ENCODE data around the gene ANXA8L1.
"Not testable (repeated sequence)": the region's sequence is repeated elsewhere in the genome, so short reads cannot be mapped to it uniquely, and the experiment has no call there.

ANXA8L1 gene, protein sequence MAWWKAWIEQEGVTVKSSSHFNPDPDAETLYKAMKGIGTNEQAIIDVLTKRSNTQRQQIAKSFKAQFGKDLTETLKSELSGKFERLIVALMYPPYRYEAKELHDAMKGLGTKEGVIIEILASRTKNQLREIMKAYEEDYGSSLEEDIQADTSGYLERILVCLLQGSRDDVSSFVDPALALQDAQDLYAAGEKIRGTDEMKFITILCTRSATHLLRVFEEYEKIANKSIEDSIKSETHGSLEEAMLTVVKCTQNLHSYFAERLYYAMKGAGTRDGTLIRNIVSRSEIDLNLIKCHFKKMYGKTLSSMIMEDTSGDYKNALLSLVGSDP

DNA sequence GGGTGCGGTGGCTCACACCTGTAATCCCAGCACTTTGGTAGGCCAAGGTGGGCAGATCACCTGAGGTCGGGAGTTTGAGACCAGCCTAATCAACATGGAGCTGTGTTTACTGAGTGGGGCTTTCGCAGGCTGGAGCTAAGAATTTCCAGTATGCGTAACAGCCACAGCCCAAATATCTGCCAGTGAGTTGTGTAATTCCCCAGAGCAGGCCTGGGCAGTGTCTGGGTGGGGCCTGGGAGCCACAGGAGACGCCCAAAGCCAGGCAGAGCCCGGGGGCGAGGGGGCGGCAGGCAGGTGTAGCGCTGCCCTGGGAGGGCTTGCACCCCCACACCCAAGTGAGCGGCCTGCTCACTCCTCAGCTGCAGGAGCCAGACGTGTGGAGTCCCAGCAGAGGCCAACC, at the start of gene ANXA8L1:
ANXA8L1 (plus strand) TSS at position 371 of the 400 bp plus-strand sequence. CDS start 76 bp downstream, outside the sequence.
- DNase-seq (ENCODE audit: low read depth in 2 of 2) = not testable (repeated sequence)

DNA sequence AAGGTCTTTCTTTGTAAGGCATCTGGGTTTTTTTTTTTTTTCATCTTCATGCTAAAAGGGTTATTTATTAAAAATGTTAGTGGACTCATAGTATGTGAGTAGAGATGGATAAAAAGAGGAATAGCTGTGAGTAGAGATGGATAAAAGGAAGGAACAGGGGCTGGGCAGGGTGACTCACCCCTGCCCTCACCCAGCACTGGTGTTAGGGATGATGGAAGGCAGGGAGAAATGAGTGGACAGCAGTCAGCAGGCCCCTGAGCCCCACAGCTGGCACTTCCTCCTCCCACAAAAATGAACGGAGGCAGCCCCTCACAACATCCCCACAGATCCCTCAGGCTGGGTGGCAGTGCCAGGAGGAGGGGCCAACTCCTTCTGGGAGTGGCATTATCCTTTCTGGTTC, 49.5 kb upstream of the ANXA8L1 start:
- no peak for DNase-seq (ENCODE audit: low read depth in 2 of 2)

DNA sequence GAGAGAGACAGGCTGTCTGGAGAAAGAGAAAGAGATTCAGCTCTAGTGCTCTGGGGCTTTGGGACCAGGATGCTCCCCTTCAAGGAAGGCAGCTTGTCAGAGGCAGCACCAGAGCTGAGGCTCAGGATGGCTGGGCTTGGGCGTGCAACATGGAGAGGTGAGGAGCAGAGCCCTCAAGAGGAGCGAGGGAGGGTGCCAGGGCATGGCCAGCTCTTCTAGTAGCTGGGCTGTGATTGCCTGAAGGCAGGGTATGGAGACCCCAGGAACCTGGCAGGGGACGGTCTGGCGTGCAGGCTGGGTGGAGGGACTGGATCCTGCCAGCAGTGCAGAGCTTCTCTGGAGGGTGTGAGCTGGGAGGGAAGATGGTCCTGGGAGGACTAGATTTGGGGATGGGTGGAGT, 48.6 kb upstream of the ANXA8L1 start:
- DNase-seq (ENCODE audit: low read depth in 2 of 2) = no peak

DNA sequence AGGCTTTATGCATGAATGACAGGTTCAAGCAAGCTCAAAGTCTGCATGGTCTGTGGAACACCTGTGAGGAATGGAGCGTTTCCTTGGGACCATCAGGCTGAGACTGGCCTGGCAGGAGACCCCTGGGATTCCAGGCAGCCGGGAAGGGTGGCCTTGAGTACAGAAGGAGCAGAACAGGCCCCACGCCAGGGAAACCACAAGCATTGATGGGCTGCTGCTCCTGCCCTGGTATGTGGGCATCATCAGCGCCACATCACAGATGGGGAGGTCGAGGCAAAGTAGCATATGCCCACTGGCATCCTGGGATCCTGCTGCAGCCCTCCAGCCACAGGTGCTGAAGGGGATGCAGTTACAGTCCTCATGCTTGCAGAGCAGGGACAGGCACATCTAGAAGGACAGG, 47.9 kb upstream of the ANXA8L1 start:
- no peak for DNase-seq (ENCODE audit: low read depth in 2 of 2)

DNA sequence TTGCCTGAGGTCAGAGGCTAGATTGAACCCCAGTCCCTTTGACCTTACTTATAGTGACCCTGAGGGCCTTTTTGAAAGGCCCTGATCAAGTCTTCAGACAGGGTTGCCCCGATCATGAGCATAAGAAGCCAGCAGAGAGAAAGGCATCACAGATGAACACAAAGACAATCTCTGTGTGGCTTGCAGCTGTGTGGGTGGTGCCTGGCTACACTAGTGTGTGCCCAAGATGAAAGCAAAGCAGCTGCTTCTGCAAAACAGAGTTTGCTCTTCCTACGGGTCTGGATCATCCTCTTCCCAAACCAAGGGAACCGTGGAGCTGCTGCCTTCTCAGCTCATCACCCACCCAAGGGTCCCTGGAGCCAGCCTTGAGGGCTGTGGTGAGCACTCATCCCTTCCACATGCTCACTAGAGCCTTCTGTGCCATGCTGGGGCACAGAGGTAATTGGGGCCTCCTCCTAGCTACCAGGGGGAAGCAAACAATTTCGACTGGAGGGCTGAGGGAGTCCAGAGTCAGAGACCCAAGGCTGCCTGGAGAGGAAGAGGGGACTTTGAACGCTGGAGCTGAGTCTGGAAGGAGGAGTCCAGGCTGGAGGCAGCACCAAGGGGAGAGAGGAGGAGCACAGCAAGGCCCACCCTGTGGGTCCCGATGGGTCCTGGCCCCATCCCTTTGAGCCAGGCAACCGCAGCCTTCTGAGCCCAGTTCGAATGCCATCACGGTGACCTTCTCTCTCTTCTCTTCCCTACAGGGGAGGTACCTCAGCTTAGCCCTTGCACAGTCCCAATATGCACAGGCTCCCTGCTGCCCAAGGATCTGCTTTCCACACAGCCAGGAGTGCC, 46.5 kb upstream of the ANXA8L1 start:
- no peak for DNase-seq (ENCODE audit: low read depth in 2 of 2)

DNA sequence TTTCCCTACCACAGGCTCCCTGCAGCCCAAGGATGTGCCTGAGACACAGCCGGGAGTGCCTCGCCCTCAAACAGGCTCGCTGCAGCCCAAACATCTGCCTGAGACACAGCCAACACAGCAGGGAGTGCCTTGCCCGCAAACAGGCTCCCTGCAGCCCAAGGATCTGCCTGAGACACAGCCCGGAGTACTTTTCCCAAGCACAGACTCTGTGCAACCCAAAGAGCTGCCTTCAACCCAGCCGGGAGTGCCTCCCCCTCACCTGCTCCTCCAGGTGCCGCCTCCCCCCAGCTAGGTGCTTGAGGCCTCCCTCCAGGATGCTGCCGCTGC, 45.9 kb upstream of the ANXA8L1 start:
- no peak for DNase-seq (ENCODE audit: low read depth in 2 of 2)

DNA sequence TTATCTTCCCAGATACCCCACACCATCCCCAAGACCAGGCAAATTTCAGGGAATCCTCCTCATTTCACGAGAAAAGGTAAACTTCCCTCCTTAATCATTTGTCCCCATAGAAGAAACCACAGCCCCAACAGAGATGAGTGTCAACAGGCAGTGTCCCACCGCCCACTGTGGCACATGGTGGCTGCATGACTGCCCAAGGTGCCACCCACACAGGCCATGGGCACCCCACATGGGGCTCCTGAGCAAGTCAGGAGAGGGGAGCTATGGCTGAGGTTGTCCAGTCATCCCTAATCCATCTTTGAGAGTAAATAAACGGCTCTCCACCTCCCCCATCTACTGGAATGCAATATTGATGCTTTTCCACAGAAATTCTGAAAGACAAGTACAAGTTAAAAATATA, 44.7 kb upstream of the ANXA8L1 start:
- DNase-seq (ENCODE audit: low read depth in 2 of 2) = no peak

DNA sequence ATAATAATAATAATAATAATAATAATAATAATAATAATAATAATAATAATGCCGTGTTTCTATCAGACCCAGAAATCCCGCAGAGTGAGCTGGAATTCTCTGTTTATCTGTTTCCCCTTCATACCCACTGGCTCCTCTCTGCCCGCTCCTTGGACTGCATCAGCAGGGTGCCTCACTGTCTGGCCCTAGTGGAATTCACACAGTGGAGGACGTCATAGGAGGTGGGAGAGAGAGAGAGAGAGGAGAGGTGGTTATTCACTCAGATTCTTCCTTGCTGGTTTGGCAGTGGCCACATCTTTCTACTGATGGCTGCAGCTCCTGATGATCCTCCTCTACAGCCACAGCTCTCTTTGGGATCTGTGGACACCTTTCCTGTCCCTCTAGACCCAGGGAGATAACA, 10.1 kb upstream of the ANXA8L1 start:
- DNase-seq (ENCODE audit: low read depth in 2 of 2) = not testable (repeated sequence)

DNA sequence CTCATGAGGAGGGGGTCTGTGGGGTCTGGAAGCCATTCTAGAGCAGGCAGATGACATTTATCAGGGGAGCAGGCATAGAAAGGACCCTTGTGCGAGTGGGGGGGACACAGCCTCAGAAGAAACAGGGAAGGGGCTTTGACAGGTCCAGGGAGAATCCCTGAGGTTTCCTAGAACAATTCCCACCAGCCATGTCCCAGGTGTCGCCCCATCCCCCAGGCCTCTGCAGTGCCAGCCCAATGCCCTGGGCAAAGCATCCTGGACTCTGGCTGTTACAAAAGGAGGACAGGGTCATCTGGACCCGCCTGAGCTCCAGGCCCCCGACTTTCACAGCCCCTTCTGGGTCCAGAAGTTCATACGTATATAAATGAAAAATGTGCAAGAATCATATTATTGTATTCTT, 8.4 kb upstream of the ANXA8L1 start:
- not testable (repeated sequence) for DNase-seq (ENCODE audit: low read depth in 2 of 2)

DNA sequence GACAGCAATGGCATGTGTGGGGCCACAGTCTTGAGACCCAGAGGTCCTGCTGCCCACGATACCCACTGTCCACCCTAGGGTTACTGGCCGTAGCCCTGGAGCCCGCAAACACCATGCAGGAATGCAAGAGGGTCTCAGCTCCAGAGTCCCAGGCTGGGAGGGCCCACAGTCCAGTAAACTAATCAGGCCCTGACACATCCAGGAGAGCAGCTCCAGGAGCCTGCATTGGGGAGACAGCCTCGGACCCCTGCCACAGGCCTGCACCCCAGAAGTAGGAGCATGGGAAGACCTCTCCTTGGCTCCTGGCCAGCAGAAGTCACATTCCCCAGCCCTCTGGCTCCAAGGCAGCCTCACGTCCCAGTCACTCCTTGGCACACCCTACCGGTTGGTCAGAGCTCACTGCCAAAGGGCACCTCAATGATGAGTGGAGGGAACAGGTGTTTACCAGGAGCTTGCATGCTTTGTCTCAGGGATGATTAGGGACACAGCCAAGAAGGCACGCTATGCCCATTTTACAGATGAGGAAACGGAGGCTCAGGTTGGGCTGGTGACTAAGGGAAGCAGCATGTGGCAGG, 7.8 kb upstream of the ANXA8L1 start:
- not testable (repeated sequence) for DNase-seq (ENCODE audit: low read depth in 2 of 2)

DNA sequence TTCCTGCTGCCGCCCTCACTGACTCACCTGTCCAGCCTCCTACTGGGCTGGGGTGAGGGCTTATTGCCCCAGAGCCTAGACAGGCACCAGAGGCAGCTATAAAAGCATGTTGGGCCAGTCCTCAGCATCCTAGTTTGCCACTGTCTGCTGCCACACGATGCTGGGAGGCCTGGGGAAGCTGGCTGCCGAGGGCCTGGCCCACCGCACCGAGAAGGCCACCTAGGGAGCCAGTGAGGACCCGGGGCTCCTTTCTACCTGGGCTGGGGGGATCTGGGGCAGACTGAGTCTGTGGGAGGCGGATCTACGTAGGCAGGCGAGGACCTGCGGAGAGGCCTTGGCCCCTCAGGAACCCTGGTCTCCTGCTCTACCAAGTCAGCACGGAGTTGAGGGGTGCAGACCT, 6.6 kb upstream of the ANXA8L1 start:
- DNase-seq (ENCODE audit: low read depth in 2 of 2) = not testable (repeated sequence)

DNA sequence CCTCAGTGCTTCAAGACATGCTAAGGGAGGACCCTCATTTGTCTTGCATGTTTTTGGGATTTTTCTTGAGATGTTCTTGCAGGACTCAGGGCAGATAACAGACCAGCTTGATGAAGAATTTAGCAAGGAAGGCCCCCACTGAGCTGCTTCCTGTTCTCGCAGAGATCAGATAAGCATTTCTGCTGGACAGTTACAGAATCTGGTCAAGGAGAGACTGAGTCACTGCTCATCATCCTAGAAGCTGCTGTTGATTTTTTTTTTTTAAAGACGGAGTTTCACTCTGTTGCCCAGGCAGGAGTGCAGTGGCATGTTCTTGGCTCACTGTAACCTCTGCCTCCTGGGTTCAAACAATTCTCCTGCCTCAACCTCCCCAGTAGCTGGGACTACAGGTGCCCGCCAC, 1.2 kb upstream of the ANXA8L1 start:
- DNase-seq (ENCODE audit: low read depth in 2 of 2) = not testable (repeated sequence)

DNA sequence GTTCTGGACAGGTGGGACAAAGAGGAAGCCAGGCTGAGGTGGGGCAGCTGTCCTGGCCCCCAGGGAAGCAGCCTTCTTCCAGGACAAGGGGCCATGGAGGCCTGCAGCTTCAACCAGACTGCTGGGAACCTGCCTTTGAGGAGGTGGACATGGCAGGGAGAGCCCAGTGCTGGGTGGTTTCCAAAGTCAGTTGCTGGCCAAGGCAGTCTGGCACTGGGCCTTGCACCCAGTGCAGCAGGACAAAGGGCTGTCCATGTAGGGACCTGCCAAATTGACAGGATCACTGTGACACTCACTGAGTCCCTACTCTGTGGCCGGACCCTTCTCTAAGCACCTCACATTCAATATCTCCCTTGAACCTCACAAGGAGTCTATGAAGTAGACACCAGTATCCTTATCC, 1.4 kb downstream of the ANXA8L1 start:
- DNase-seq (ENCODE audit: low read depth in 2 of 2) = not testable (repeated sequence)

DNA sequence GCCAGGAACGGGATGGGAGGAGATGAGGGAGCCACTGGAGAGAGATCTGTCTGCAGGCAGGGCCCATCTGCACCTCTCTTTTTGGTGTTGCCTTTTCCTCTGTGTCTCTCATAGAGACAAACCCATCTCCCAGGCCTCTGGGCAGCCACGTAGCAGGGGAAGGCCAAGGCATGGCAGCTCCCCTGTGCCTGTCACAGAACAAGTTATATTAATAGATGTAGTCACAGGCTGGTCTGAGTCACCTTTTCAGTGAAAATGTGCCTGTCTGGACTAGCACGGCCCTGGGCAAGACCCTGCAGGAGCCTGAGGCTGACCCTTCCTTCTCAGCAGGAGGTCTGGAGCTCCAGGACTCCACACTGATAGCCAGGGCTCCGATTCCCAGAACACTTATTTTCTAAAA, 2.1 kb downstream of the ANXA8L1 start:
- DNase-seq (ENCODE audit: low read depth in 2 of 2) = not testable (repeated sequence)

DNA sequence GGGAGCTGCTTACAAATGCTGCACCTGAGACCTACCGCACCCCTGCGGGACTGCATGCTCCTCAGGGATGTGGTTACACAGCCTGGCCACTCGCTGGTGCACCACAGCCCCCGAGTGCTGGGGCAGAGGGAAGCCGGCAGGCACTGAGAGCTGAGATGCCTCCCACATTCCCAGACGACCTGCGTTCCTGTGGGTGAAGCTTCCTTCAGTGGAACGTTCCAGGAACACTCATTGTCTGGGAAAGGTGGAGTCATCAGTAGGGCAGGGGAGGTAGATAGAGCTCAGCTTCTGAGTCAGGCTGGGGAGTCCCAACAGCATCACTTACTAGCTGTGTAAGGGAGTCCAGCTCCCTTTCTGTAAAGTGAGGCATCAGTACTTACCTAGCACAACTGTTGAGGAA, 2.5 kb downstream of the ANXA8L1 start:
- not testable (repeated sequence) for DNase-seq (ENCODE audit: low read depth in 2 of 2)

DNA sequence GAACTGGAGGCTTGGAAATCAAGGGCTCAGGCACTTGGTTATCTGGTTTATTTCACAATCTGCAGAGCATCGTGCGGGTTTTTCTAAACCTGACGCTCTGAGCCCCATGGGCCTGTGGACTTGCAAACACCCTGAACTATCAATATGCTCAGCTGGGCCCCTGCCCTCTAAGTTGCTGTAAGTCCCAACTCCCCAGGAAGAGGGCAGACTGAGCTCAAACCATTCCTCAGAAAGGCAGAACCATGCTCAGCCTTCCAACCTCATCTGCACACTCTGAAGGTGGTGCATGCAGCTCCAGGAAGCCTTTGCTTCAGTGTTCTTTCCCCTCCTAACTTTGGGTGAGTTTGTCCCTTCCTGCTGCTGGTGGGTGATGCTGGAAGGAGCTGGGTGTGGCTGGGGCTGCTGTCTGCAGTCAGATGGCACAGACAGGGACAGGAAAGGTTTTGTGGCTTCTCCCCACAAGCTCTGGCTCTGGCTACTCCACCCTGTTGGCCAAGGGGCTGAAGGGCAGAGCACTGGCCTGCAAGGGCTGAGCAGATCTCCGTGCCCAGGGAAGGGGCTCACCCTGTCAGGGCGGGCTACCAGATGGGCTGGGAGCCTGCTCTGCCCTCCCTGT, 3.8 kb downstream of the ANXA8L1 start:
- not testable (repeated sequence) for DNase-seq (ENCODE audit: low read depth in 2 of 2)

DNA sequence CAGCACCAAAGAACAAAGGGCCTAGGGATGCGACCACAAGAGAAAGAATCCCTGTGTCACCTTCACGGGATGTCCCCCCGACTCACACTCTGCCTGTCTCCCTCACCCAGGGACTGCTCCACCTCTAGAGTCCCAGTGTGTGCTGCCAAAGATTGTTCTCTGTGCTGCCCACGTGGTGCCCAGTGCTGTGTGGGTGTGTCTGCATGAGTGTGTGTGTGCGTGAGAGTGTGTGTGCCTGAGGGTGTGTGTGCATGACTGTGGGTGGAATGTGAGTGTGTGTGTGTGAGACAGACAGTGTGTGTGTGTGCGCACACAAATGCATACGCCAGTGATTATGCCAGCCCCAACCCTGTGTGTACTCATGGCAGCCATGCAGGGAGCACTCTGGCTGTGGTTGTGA, 10.3 kb downstream of the ANXA8L1 start:
- not testable (repeated sequence) for DNase-seq (ENCODE audit: low read depth in 2 of 2)

DNA sequence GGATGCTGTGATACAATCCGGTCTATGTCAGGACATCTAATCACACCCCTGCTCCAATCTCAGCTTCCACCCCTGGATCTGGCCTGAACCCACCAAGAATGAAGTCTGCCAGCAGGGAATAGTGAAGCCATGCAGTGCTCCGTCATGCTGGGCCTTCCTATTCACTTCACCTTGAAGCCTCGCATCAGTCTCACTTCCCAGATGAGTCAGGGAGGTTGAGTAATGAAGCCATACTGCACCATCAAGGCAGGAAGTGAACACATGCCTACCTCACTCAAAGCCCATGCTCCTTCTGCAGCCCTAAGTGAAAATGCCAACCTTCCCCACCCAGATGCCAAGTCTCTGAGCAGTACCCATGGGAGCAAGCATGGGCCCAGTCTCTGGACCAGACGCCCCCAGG, 11.1 kb downstream of the ANXA8L1 start:
- DNase-seq (ENCODE audit: low read depth in 2 of 2) = not testable (repeated sequence)

DNA sequence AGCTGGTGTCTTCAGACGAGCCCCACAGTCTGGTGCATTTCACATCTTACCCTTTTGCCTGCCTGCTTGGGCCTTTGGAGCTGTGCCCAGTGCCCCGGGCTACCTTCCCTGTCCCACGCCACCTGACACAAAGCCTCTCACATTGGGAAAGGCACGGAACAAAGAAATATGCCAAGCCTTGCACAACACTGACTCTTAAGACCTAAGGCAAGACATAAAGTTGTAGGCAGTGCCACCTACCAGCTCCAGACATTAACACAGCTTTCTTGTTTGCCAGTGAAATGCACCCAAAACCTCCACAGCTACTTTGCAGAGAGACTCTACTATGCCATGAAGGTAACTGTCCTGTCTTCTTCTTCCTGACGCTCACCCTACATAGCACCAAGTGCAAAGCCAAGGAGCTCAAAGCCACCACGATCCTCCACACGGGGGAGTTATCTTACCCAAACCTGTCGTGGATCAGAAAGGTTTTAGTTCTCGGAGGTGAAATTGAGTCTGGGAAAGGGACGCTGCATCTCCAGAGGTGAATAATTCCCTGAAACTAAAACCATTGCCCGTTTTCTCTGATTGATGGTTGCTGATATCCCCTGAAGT, 11.8 kb downstream of the ANXA8L1 start:
- not testable (repeated sequence) for DNase-seq (ENCODE audit: low read depth in 2 of 2)

DNA sequence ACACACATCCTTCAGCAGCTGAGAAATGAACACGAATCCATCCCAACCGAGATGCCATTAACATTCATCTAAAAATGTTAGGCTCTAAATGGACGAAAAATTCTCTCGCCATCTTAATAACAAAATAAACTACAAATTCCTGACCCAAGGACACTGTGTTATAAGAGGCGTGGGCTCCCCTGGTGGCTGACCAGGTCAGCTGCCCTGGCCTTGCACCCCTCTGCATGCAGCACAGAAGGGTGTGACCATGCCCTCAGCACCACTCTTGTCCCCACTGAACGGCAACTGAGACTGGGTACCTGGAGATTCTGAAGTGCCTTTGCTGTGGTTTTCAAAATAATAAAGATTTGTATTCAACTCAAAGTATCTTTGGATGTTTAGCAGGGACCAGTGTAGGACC, 15.8 kb downstream of the ANXA8L1 start:
- DNase-seq (ENCODE audit: low read depth in 2 of 2) = not testable (repeated sequence)

DNA sequence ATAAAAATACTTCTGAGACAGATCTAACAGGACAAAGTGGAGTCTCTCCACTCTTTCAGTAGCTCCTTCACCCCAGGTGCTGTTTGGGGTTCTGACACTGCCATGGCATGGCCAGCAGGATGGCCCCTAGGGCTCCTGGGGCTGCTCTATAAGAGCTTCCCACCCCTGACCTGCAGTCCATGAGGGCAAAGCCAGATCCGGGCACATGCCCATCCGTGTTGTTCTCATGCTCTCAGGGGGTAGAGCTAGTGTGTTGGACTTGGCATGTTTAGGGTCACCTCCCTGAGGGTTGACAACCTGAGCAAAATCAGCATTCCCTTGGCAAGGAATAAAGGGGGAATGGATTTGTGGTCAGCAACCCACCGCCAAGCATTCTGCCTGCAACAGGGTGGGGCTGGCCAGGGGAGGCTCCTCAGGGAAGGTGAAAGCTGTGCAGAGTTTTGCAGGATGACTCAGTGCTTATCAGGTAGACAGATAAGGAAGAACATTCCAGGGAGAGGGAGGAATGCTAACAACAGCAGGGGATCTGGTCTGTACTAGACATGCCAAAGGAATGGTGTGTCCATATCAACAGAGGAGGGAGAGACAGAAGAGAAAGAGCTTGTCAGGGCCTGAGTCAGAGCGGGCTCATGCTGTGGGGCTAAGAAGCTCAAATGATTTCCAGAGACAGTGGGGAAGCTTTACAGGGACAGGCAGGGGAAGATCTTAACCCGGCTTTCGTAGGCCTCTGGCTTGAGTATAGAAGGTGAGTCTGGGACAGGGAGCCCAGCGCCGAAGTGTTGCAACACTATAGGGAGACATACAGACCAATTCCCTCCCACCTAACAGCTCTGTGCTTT, 21.1 kb downstream of the ANXA8L1 start:
- peak; percentile 26 for DNase-seq (ENCODE audit: low read depth in 2 of 2)

Measured in fibroblast of skin of left biceps (primary cell).